Fibroblast of skin of right biceps (primary cell): ENCODE results near the gene VPS39.

ENCODE experiments used
- DNase-seq: peaks from one replicate; pipeline ENCODE4 v3.0.0-alpha.2; 2013

VPS39 gene

DNA sequence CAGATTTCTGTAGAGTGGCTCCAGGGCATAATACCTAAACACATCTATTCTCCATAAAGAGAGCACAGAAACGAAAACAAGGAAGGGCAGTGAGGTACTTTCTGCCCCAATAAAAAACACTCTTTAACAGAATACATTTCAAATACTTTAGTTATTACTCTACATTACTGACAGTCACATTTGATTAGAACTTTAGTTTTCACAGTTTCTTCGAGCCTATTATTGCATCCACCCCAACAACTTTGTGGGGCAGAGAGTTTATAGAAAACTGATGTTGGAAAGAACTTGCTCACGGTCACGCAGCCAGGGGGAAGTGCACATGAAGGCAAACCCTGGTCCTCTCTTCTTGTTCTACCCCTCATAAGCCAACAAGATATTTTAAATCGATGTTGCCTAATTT lies 9.0 kb downstream of the VPS39 start:
- DNase-seq: no peak

DNA sequence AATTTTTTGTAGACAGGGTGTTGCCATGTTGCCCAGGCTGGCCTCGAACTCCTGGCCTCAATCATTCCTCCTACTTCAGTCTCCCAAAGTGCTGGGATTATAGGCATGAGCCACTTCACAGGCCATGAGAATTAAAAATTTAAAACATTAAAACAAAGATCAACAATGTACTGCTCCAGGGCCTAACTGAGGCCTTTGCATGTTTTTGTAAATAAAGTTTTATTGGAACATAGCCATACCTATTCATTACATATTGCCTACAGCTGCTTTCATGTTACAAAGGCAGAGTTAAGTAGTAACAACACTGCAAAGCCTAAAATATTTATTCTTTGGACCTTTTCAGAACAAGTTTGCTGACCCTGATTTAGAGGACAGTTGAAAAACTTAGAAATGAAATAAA lies 9.6 kb downstream of the VPS39 start:
- no peak for DNase-seq

DNA sequence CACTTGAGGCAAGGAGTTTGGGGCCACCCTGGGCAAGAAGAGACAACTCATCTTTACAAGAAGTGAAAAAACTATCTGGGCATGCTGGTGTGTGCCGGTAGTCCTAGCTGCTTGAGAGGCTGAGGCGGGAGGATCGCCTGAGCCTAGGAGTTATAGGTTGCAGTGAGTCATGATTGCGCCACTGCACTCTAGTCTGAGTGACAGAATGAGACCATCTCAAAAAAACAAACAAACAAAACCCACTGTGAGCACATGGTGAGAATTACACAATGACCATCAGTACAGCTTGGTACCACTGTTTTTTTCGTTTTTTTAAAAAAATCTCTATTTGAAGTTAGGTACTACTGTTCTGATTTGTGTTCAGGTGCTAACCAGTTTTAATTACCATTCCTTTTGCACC lies 13.6 kb downstream of the VPS39 start:
- peak; percentile 8 for DNase-seq

DNA sequence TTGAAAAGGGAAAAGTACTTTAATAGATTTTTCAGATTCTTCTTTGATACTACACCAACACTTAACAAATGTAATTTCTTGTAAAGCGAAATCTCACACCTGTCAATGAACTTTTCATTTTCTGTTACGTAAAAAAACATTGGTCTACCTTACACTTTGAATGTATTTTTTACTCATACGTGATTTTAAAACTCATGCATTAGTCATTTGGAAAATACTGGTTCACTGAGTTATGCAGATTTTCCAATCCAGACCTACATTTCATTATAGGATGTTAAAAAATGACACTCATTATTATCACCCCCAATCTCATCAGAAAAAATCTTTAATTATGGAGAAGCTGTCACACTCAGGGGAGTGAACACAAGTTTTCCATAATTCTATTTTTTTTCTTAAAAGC lies 14.7 kb downstream of the VPS39 start:
- no peak for DNase-seq

DNA sequence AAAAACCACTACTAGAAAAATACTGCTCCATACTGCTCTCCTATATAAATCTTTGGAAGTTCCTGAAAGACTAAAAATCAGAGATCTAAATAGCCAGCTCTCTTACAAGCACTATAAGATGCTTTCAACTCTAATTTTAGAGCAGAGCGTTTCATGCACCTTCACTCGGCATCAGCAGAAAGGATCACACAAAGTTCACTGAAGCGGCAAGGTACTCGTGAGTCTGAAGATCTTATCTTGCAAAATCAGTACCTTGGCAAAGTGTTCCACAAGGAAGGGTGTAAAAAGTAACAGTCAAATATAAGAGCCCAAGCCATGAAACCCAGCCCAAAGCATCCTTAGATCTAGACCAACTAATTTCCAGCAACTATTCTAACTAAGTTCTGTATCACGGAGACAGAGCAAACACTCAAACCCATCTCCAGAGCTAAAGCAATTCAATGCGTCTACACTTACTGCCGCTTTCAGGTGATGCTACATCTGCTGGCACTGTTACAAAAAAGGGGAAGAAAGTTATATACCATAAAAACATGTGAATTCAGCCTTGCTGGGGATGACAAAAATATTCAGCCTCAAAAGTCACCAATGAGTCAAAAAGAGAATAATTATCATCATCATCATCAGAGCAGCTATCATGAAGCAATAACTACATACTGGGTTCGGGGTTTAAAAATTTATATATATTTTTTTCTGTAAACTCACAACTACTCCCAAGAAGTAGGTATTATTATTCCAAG lies 16.3 kb downstream of the VPS39 start:
- DNase-seq: no peak

DNA sequence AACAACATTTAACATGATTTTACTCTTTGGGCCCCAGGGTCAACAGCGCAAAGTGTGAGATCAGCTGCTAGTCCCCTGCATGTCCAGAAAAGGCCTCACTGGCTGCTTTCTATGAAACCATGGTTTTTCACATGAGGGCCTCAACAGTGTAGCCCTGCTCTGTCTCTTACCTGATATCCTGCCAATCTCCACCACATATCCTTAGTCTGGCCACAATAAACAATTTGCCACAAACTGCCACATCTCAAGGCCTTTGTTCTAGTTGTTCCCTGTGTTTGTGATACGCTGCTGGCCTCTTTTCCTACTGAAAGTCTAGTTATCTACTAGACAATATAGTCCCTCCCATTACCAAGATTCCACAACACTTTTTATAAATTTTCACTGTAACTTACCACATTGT lies 17.7 kb downstream of the VPS39 start:
- DNase-seq: no peak

DNA sequence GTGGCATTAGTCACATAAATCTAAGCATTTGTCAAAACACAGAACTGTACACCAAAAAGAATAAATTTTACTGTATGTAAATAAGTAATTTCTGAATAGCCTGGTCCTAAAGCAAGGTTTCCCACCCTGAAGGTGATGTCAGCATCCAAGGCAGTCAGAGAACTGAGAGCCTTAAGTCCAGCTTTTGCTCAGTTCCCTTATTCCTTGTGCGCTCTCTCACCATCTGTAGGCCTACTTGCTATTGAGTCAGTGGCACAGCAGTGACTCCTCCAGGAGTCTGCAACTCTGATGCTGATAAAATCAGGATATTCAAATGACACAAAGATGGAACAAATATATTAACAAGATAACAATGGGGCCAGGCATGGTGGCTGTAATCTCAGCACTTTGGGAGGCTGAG lies 22.3 kb downstream of the VPS39 start:
- DNase-seq: no peak

DNA sequence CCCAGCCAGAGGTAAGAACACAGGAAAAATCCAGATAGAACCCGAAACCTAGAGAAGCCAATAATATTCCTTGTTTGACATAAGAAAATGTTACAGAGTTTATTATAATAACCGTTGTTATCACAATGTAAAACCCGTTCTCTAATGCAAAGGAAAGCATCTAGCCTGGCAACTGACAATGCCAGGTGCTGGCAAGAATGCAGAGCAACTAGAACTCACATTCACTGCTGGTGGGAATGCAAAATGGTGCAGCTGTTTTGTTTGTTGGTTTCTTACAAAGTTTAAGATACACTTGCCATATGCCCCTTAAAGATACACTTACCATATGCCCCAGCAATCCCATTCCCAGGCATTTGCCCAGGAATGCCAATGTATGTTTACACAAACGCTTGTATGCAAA lies 23.4 kb downstream of the VPS39 start:
- no peak for DNase-seq

DNA sequence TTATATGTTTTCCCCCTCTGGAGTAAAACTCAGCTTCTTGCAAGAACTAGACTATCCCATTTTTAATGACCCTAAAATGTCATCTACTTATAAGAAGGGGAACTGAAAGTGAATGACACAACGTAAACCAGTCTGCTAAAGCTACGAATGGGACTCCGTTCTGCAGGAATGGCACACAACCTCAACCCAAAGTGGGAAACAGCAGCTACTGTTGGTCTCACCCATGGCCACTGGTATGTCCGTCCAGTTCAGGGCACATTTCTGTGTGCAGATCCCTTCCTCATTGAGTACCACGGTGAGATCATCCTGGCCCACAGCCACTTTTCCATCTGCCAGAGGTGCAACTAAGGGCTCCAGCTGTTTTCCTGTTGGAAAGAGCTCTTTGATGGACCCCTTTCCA lies 23.8 kb downstream of the VPS39 start:
- DNase-seq: no peak

DNA sequence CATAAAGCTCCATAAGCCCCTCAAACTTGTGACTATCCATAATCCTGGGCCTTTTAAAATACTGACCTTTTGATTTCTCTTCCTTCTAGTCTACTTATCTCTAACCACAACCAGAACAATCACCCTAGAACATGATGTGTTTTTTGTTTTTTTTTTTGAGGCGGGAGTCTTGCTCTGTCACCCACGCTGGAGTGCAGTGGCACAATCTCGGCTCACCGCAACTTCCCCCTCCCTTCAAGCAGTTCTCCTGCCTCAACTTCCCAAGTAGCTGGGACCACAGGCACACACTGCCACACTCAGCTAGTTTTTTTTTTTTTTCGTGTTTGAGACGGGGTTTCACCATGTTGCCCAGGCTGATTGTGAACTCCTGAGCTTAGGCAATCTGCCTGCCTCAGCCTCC lies 25.1 kb downstream of the VPS39 start:
- DNase-seq: no peak

DNA sequence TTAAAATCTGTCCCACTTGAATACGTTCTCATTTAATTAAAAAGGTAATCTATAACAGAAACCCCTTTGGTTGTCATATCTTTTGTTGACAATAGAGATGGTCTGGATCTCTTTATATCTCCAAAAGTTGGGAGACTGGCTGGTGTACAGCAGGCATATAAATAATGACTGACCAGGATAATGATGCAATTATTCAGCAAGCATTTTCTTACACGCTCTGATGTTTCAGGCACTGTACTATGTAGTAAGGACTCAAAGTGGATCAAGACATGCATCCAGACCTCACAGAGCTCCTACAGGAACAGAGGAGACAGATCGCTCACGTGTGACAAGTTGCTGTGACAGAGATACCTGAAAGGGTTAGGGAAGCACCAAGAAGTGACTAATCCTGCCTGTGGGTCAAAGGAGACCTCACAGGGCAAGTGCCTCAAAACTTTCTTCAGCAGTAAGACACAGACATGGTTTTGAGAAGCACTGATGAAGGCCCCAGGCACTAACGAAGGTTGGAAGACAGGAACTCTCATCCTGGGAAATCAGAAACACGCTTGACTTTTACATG lies 25.7 kb downstream of the VPS39 start:
- DNase-seq: no peak

DNA sequence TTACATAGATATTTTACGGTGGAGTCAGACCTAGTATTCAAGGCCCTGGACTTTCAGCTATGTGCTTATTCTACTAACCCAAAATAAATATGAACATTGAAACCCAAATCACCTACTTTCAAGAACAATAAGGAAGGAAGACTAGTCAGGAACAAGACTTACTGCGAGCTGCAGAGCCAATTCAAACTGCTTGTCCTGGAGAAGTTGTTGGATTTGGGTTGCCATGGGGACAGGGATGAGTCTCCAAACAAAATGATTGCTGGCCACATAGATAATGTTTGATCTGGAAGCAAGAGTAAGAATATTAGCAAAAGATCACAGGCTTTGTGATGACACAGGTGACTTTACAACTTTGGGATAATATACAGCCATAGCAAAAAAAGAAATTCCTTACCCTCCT lies 30.0 kb downstream of the VPS39 start:
- DNase-seq: no peak

DNA sequence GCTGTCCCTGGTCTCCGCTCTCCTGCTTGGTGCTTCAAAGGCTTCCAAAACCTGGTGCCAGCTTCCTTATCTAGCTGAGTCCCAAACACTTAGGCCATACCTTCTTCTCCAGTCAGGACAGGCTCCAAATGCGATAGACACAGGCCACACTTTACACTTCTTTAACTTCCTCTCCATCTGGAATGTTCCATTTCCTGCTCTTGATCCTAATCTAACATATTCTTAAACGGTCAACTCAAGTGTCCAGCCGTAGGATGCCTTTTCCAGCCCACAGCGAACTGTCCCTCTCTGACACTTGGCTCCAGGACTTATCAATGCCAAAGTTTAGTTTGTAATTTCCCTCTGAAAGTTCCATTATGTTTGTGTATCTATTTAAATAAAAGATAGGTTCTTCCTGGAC lies 32.4 kb downstream of the VPS39 start:
- no peak for DNase-seq

DNA sequence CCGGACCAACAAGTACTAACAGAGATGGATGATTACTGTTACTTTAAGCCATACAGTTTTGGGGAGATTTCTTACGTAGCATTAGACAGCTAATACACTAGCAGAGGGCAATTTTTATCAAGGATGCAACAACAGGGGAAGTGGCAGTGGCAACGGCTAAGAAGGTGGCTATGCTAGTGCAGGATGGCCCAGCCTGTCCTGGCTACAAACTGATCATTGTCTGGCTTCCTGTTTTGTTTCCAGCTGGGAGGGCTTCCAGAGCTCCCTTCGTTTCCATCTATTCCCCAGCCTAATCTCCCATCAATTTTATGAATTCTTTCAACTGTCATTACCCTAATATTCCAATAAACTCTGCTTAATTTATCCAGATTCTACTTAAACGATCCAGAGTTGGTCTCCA lies 35.6 kb downstream of the VPS39 start:
- DNase-seq: no peak

DNA sequence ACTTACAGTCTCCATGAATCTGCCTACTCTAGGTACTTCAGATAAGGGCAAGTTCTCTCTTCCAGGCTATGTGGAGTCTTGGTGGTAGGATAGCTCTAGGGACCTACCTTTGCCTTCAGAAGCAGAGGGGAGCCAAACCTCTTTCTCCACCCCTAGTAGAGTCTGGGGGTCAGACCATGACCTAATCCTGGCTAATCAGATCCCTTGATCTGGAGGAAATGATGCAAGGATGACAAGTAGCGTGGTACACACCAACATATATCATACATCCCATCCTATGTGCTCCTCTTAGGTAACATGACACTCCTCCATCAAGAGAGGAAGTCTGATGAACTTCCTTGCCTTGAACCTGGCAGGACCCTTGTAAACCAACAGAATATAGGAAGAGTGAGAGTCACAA lies 36.3 kb downstream of the VPS39 start:
- DNase-seq: no peak

DNA sequence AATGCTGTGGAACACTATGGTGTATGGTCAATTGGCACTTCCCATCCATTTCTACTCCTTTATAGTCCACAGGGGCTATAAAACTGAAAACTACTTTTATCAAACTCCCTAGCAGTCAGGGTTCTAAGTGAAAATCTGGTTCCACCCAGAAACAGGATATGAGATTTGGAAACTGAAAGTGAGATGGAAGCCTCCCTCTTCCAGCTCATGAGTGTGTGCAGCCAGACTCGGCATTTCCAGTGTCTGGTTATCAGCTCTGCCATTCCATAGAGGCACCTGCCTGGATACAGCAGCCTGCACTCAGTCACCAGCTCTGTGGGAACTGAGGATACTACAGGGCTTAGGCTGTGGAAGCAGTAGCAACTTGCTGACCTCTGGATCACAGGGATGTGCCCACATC lies 37.0 kb downstream of the VPS39 start:
- no peak for DNase-seq

DNA sequence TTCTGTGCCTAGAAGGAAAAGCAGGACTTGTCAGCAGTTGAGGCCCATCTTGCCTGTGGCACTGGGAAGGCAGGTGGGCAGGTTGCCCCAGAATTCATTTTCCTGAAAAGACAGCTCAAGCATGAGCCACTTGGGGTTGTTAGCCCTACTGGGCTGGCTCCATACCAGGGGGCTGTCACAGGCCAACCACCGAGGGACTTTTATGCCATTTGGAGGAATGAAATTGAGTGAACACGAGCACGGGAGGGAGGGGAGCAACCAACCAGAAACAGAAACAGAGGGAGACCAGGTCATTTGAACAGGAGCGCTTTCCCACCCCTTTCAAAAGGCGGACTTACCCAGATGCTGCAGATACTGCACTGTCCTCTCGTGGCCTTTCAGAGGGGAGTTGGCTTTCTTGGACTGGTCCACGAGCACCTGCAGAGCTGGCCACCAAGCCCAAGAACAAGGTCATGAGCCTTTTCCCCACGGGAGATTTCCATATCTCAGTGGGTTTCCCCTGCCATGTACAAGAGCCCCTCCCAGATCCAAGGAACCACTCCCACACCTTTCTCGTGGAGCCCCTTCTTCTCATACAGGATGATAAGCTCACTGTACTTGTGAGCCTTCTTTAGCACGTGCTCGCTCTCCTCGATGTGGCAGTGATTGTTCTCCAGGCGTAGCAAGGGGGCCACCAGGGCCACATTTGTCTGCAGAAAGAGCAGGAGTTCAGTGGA lies 41.7 kb downstream of the VPS39 start:
- no peak for DNase-seq

DNA sequence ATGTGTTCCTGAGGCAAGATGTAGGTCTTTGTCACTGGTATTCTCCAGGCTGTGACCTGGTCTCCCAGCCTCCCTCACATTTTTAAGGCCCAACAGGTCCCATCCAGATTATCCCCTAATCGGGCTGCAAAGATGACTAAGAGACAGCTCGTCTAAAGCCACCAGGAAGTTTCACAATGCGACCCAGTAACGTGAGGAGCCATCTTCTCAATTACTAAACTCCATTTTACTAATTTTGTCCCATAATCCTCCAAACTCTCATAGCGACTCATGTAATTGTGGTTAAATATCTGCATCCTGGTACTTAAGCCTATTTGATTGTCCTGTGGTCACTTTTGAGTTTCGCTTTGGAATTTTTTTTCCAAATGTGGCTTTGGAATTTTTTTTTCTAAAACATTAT lies 43.0 kb downstream of the VPS39 start:
- DNase-seq: peak; percentile 59

DNA sequence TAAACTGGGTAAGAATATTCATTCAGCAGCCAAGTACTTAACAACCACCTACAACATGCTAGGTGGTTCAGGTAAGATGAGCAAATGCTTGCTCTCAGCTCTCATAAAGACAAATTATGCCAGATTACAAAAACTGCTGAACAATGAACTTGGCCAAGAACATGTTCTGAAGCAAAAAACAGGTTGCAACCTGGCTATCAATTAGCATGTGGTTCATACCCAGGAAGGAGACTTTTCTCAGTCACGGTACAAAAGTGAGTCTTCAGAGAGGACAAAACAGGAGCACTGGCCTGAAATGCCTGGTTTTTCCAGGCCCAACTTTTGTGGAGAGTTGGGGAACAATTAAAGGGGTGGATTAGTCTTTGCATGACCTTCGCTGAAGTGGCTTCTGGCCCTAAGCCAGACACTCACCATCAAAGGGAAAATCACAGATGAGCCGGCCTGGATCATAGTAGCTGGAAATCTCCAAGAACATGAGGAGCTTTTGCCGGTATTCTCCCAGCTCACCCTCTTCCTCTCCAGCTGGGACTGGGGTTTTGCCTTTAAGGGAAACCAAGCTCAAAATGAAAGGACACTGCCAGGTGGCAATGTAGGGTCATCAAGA lies 44.1 kb downstream of the VPS39 start:
- DNase-seq: no peak

DNA sequence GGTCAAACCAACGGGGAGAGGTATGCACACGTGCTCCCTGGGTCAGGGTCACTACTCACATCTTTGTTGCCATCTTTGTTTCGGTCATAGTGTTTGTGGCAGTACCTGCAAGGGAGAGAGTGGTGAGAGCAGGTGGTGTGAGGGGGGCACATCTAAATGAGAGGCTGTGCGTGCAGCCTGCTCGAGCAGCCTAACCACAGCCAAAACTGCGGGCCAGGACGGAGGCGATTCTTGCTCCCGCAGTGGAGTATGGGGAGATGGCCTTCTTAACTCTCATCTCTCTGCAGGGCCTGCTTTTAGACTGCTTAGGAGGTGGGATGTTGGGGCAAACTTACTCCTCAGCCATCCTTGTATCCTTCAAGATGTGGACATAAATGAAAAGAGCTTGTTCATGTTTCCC lies 44.8 kb downstream of the VPS39 start:
- no peak for DNase-seq

DNA sequence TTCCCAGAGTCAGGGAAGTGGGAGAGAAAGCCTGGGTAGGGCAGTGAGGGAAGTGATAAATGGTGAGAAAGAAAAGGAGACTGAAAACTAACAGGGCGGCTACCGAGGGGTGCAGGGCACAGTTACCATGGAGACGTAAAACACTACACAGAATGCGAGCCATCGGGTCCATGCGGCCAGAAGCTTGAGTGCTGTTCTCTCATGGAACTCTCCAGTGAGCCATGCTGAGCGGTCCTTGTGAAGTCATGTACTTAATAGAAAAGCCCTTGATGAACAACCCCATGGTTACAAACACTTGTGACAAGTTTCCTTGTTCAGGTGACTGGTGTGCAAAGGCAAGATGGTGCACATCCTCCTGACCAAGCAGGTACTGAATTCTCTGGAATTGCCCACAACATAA lies 48.0 kb downstream of the VPS39 start:
- DNase-seq: no peak

DNA sequence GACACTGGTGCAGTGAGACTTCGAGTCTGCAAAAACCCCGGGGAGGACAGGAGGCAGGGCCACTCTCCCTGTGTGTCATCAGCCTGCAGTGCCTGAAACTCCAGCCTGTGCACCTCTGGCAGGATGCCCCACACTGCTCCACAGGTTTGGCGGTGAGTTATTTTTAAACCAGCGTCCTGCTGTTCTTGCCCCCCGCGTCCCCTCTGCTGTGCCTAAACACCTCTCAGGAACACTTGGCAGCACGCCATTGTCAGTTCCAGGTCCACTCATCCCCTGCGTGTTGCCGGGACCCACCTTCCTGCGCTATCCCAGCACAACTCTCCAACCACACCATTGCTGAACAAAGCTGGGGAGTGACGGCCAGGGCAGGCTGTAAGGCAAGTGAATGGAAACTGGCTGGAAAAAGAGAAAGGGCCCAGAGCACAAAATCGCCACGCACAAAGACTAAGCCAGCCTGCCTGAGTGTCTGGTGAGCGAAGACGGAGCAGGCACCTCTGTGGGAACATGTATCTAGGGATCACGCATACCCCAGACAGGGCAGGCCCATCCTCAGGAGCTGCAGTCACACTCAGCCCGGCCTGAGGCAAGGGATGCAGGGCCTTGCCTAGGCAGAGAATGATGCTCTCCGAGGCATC lies 48.6 kb downstream of the VPS39 start:
- DNase-seq: no peak

DNA sequence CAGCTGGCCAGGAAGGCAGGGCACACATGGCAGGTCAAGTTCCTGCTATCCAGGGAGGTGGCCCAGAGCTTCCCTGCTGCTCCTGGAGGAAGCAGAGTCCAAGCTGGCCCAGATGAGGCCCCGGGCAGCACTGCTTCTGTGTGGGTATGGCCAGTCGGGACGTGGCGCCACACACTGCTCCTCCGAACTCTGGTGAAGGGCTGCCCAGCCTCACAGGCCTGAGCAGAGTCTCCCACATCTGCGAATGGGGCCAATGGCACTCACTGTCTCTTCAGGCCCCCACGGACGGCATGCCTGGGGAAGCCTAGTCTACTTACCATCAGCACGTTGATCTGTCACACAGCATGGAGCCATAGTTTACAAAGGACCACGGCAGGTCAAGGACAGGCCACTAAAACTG lies 49.2 kb downstream of the VPS39 start:
- DNase-seq: no peak
